Osteoblast (primary cell): ENCODE measurements around the gene FAM110A. TPM values are rescaled to one million over a fixed set of nuclear protein-coding genes. Genes with fewer than 3 reads are reported as not detected.
"Not testable (repeated sequence)": the region's sequence is repeated elsewhere in the genome, so short reads cannot be mapped to it uniquely, and the experiment has no call there.

Experiments used
- DNase-seq: peaks from one replicate; pipeline ENCODE4 v3.0.0; 2011; ENCODE audit warnings: low spot score, mixed read lengths; ENCODE audit not compliant: insufficient read length; ENCODE audit errors: missing footprints
- H2AFZ ChIP-seq: 2 replicates; pipeline ENCODE4 v1.6.0; 2011; ENCODE audit warnings: mild to moderate bottlenecking, low read length
- H3K27ac ChIP-seq: 2 replicates; pipeline ENCODE4 v1.5.1; 2011; ENCODE audit warnings: mild to moderate bottlenecking, low read depth, low read length, moderate library complexity
- H3K27me3 ChIP-seq: 2 replicates; pipeline ENCODE4 v1.6.0; 2012; ENCODE audit warnings: mild to moderate bottlenecking, control low read depth, inconsistent platforms, low read length, moderate library complexity; ENCODE audit not compliant: insufficient read depth
- H3K36me3 ChIP-seq: 2 replicates; pipeline ENCODE4 v1.5.1; 2011; ENCODE audit warnings: mild to moderate bottlenecking, low read length, control low read depth, moderate library complexity; ENCODE audit not compliant: insufficient read depth
- H3K4me1 ChIP-seq: 2 replicates; pipeline ENCODE4 v1.5.1; 2011; ENCODE audit warnings: mild to moderate bottlenecking, low read length, control low read depth, moderate library complexity; ENCODE audit not compliant: insufficient read depth
- H3K4me2 ChIP-seq: 2 replicates; pipeline ENCODE4 v1.6.0; 2011; ENCODE audit warnings: mild to moderate bottlenecking, low read length; ENCODE audit not compliant: insufficient read depth
- H3K4me3 ChIP-seq: fragments of 200-600 bp; sonication (generic); 3 replicates; pipeline ENCODE4 v1.5.1; 2012; ENCODE audit warnings: mild to moderate bottlenecking, low read length, inconsistent platforms; ENCODE audit not compliant: insufficient read depth
- H3K79me2 ChIP-seq: 2 replicates; pipeline ENCODE4 v1.6.0; 2012; ENCODE audit warnings: mild to moderate bottlenecking, low read length, control low read depth, inconsistent platforms; ENCODE audit not compliant: insufficient read depth
- H3K9me3 ChIP-seq: 2 replicates; pipeline ENCODE4 v1.5.1; 2011; ENCODE audit warnings: low read depth, low read length, control low read depth
- H4K20me1 ChIP-seq: 2 replicates; pipeline ENCODE4 v1.6.0; 2012; ENCODE audit warnings: mild to moderate bottlenecking, low read length, control low read depth; ENCODE audit not compliant: insufficient read depth
- total RNA-seq: library from RNA; depleted of rRNA; stranded (reverse); fragments of >200 nt; gene quantifications from 2 replicates; pipeline ENCODE4 v1.2.3, GENCODE V29; 2012
- TF ChIP-seq, protein P1 (sequence below): IDR thresholded peaks from 2 replicates; pipeline ENCODE4 v1.5.1; 2011; ENCODE audit warnings: mild to moderate bottlenecking, low read depth, low read length, moderate library complexity; ENCODE audit errors: extremely low read depth

The FAM110A gene
- total RNA-seq, 1 donor: 9.8 TPM

DNA sequence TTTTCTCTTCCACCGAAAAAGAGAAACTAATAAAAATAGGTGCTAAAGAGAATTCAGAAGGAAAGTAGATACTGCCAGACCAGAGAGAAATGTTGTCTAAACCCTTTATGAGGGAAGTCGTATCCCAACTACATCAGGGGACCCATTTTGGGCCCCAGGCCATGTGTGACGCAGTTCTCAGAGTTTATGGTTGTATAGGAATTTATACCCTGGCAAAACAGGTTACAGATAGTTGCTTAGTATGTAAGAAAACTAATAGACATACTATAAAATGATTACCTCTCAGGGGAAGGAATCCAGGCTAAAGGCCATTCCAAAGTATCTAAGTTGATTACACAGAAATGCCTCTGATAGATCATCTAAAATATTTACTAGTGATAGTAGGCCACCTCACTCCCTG is 36.6 kb upstream of the FAM110A start:
- H3K36me3 ChIP-seq: no peaks in the 10 kb centered on the region
- H3K27ac ChIP-seq: no peak overlapping the region
- TF ChIP-seq, protein P1, sequence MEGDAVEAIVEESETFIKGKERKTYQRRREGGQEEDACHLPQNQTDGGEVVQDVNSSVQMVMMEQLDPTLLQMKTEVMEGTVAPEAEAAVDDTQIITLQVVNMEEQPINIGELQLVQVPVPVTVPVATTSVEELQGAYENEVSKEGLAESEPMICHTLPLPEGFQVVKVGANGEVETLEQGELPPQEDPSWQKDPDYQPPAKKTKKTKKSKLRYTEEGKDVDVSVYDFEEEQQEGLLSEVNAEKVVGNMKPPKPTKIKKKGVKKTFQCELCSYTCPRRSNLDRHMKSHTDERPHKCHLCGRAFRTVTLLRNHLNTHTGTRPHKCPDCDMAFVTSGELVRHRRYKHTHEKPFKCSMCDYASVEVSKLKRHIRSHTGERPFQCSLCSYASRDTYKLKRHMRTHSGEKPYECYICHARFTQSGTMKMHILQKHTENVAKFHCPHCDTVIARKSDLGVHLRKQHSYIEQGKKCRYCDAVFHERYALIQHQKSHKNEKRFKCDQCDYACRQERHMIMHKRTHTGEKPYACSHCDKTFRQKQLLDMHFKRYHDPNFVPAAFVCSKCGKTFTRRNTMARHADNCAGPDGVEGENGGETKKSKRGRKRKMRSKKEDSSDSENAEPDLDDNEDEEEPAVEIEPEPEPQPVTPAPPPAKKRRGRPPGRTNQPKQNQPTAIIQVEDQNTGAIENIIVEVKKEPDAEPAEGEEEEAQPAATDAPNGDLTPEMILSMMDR: no peak
- H3K4me2 ChIP-seq: no peak overlapping the region
- no peaks in the 10 kb centered on the region for H3K27me3 ChIP-seq
- no peak for DNase-seq
- no peak overlapping the region for H3K4me3 ChIP-seq
- no peaks in the 10 kb centered on the region for H3K79me2 ChIP-seq
- H3K9me3 ChIP-seq: no peaks in the 10 kb centered on the region
- no peaks in the 10 kb centered on the region for H4K20me1 ChIP-seq
- H2AFZ ChIP-seq: no peak overlapping the region
- no peaks in the 10 kb centered on the region for H3K4me1 ChIP-seq

DNA sequence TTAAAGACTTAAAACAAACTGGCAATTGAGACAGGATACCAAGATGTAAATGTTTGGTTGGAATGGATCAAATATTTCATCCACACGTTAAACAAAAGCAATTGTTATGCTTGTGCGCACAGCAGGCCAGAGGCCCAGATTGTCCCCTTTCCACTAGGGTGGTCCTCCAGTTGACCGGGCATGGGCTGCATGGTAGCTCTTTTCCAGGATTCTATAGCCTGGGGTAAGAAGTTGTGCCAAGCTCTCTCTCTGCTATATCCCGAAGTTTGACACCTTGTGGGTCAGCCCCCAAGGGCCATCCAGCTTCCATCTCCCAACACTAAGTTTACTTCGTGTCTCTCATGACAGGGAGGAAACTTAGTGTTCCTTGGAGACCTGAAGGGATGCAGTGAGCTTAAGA is 34.8 kb upstream of the FAM110A start:
- not testable (repeated sequence) for DNase-seq, H3K4me1 ChIP-seq, H2AFZ ChIP-seq, H3K27me3 ChIP-seq, H3K27ac ChIP-seq, H4K20me1 ChIP-seq, H3K4me3 ChIP-seq, H3K79me2 ChIP-seq, H3K9me3 ChIP-seq, H3K4me2 ChIP-seq, H3K36me3 ChIP-seq

DNA sequence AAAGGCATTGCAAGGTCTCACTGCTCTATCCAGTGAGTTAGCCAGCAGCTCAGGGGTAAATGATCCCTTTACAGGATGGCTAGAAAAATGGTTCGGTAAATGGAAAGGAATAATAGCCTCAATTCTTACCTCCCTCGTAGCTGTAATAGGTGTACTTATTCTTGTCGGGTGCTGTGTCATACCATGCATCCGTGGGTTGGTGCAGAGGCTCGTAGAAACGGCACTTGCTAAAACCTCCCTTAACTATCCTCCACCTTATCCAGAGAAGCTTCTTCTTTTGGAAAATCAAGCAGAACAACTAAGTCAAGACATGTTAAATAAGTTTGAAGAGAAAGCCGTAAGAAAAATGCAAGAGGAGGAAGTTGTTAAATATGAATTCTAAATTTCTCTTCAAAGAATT is 33.5 kb upstream of the FAM110A start:
- not testable (repeated sequence) for H3K79me2 ChIP-seq, H3K4me1 ChIP-seq, H3K36me3 ChIP-seq, H4K20me1 ChIP-seq, H3K27ac ChIP-seq, H3K27me3 ChIP-seq, DNase-seq, H3K4me3 ChIP-seq, H3K4me2 ChIP-seq, H2AFZ ChIP-seq, H3K9me3 ChIP-seq

DNA sequence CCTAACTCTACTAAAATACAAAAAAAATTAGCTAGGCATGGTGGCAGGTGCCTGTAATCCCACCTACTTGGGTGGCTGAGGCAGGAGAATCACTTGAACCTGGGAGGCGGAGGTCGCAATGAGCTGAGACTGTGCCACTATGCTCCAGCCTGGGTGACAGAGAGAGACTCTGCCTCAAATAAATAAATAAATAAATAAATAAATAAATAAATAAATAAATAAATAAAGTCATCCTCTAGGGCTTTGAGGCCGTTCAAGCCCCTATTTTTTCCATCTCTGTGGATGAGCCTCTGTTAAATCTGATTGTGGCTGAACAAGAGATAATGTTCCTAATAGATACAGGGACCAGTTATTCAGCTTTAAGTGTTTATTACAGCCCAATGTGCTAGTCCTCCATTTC is 31.8 kb upstream of the FAM110A start:
- no peak overlapping the region for H2AFZ ChIP-seq
- no peak overlapping the region for H3K4me2 ChIP-seq
- no peaks in the 10 kb centered on the region for H3K79me2 ChIP-seq
- no peaks in the 10 kb centered on the region for H3K36me3 ChIP-seq
- H3K27ac ChIP-seq: no peak overlapping the region
- no peaks in the 10 kb centered on the region for H3K9me3 ChIP-seq
- no peaks in the 10 kb centered on the region for H3K27me3 ChIP-seq
- H4K20me1 ChIP-seq: no peaks in the 10 kb centered on the region
- DNase-seq: no peak
- TF ChIP-seq, protein P1: no peak
- H3K4me1 ChIP-seq: no peaks in the 10 kb centered on the region
- H3K4me3 ChIP-seq: no peak overlapping the region

DNA sequence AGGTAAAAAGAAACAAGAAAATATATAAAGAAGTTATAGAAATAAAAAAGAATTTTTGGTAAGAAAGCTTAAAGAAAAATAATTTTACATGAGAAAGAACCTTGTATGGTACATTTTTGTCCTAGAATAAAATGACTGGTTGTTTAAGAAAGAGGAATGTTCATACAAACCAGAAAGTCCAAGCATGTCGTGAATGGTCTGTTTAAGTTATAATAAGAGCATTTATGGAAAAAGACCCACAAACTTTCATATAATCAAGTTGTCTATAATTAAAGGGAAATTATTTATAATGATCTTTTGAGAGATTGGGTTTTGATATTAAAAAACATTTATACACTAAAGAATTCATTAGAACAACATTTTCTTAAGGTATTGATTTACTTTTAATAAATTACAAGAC is 27.8 kb upstream of the FAM110A start:
- Histone ChIP-seq H3K79me2 (no peaks in the 10 kb centered on the region), H2AFZ (no peak overlapping the region), H3K27ac (no peak overlapping the region), H3K27me3 (no peaks in the 10 kb centered on the region), H3K4me2 (no peak overlapping the region), H3K4me1 (no peaks in the 10 kb centered on the region), H3K4me3 (no peak overlapping the region), H3K9me3 (no peaks in the 10 kb centered on the region), H3K36me3 (no peaks in the 10 kb centered on the region), H4K20me1 (no peaks in the 10 kb centered on the region)
- TF ChIP-seq, protein P1: no peak
- no peak for DNase-seq

DNA sequence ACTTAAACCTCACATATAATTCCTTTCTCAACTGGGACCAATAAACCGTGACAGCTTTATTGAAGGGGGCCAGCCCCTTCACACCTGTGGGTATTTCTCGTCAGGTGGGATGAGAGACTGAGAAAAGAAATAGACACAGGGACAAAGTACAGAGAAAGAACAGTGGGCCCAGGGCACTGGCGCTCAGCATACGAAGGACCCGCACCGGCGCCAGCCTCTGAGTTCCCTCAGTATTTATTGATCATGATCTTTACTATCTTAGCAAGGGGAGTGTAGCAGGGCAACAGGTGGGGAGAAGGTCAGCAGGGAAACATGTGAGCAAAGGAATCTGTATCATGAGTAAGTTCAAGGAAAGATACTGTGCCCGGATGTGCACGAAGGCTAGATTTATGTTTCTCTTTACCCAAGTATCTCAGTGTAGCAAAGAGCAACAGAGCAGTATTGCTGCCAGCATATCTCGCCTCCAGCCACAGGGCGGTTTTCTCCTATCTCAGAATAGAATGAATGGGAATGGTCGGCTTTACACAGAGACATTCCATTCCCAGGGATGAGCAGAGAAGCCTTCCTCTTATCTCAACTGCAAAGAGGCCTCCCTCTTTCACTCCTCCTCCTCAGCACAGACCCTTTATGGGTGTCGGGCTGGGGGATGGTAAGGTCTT is 21.6 kb upstream of the FAM110A start:
- H3K4me1 ChIP-seq, H2AFZ ChIP-seq, H3K36me3 ChIP-seq, H4K20me1 ChIP-seq, H3K27me3 ChIP-seq, H3K9me3 ChIP-seq, H3K79me2 ChIP-seq, DNase-seq, H3K4me3 ChIP-seq, H3K4me2 ChIP-seq, H3K27ac ChIP-seq: not testable (repeated sequence)

DNA sequence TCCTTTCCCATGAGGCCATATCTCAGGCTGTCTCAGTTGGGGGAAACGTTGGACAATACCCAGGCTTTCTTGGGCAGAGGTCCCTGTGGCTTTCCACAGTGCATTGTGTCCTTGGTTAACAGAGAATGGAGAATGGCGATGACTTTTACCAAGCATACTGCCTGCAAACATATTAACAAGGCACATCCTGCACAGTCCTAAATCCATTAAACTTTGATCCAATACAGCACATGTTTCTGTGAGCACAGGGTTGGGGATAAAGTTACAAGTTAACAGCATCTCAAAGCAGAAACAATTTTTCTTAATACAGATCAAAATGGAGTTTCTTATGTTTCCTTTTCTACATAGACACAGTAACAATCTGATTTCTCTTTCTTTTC is 21.1 kb upstream of the FAM110A start:
- H3K4me2 ChIP-seq: not testable (repeated sequence)

More for the DNA sequence above, 21.1 kb upstream of the FAM110A start:
- not testable (repeated sequence) for H4K20me1 ChIP-seq, DNase-seq, H2AFZ ChIP-seq, H3K79me2 ChIP-seq, H3K27me3 ChIP-seq, H3K4me1 ChIP-seq, H3K4me3 ChIP-seq, H3K36me3 ChIP-seq, H3K9me3 ChIP-seq, H3K27ac ChIP-seq
